ENCODE data around the gene B3GNT9.

The B3GNT9 gene

GRCh38 chr16:67184995-67185650 lies 34.3 kb upstream of the B3GNT9 start:
- no peak for DNase-seq

DNA sequence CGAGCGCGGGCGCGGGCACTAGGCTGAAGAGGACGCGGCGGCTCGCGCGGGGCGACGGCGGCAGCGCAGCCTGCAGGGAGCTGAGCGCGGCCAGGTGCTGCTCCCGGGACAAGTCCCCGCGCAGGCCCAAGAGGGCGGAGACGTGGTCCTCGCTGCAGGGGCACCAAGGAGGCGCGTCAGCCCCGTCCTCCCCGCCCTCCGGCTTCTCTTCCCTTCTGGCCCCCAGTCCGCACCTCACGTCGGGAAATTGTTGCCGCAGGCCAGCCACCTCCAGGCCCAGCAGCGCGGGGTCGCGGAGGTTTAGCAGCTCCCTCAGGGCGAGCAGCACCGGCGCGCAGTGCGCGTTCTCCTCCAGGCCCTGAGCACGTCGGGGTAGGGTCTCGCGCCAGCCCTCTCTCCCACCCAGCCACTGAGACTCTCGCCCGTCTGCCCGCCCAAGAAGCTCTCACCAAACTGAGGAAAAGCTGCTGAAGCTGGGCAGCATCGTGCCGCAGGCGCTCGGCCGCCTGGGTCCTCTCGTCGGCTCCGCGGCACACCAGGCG lies 33.7 kb upstream of the B3GNT9 start:
- DNase-seq = no peak

DNA sequence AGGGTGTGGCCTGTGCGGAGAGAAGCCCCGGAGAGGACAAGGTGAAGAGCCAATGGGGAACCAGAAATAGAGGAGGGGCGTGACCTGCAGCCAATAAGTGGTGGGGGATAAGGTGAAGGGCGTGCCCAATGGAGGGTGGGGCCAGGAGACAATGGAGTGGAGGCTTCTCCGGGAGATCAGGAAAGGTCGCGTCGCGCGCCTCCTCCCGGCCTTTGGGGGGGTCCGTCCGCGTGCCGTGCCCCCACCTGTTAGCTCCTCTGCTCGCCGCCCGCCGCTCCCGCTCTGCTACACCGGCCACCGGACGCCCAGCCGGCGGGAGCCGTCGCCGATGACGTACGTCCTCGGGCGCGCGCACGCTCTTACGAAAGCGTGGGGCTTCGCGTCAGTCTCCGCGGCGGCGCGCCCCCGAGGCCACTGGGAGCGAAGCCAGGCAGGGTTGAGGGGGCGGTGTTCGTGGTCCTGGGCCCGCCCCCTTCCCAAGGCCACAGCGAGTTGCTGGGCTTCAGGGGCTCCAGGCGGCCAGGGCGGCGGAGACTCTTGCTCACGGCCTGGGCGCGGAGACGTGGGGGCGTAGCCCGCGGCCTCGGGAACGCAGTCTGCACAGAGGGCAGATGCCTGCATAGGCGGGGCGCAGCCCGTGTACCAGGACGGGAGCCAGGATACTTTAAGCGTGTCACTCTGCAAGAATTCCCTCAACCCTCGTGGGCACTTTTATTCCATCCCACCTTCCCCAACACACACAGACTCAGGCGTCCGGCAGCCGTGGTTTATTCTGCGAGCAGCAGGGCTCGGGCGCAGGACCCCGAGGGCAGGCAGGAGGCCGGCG lies 33.0 kb upstream of the B3GNT9 start, which contains the start of gene MATCAP1:
Gene MATCAP1, minus strand, starts transcription at position 337 of the 826 bp plus-strand sequence. CDS start 3,353 bp downstream, outside the sequence.
- peak; percentile 47 for DNase-seq

GRCh38 chr16:67183284-67183626 lies 32.5 kb upstream of the B3GNT9 start:
- no peak for DNase-seq

GRCh38 chr16:67182288-67182687 lies 31.5 kb upstream of the B3GNT9 start:
- DNase-seq = no peak

DNA sequence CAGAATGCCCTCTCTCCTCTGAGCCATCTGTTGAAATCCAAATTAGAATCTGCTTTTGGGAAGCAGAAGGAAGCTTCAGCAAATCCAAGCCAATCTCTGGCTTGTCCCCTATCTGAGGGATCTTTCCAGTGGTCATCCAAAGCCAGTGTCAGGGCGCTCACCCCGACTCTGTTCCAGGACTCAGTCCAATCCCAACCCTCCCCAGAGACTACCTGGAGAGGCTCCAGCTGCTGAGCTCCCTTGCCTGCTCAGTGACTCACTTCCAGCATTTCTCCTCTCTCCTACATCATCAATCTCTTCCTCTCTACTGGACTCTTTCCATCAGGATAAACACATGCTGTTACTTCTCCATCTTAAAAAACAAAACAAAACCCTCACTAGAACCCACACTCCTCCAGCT lies 30.5 kb upstream of the B3GNT9 start:
- no peak for DNase-seq

DNA sequence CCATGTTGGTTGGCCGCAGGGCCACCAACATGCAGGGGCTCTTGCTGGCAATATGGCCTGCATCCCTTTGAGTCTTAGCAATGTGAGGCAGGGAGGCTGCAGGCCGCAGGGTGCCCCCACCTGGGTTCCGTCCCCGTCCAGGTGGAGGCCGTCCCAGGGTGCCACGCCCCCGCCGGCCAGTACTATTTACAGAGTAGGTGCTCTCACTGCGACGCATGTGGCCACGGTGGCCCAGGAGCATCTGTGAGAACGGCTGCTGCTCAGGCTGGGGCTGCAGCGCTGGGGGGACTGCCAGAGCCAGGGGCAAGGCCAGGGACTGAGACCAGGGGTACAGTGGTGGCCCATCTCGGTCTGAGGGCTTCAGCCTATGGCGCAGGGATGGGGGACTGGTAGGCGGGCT lies 29.4 kb upstream of the B3GNT9 start:
- DNase-seq = no peak

DNA sequence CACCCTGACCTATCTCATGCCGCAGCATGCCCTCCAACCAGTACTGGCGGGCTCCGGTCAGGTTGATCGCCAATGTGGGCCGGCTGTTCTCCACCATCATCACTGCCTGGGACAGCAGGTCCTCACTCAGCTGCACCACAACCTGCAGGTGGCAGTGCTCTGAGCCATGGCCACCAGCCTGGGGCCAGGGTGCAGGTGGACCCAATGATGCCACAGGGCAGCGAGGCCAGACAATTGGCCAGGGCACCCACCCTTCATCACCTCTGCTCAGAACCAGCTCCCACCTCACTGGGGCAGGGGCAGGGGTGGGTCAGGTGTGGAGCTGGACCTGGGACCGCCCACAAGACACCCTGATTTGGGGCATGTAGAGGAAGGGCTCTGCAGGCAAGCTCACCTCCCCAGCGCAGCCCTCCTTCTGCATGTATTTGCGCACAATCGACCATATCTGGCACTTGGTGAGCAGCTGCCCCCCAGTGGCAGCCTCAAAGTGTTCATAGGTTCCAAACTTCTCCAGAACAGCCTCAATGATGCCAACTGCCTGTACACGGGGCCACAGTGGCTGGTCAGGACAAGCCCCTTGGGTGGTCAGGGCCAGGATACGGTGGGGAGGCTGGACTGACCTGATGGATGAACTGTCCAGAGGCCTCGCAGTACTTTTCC lies 28.8 kb upstream of the B3GNT9 start:
- DNase-seq = no peak

GRCh38 chr16:67177743-67178699 lies 27.2 kb upstream of the B3GNT9 start:
- DNase-seq = no peak

GRCh38 chr16:67176662-67177061 lies 25.9 kb upstream of the B3GNT9 start:
- DNase-seq = no peak

GRCh38 chr16:67174706-67175231 lies 24.0 kb upstream of the B3GNT9 start:
- no peak for DNase-seq

DNA sequence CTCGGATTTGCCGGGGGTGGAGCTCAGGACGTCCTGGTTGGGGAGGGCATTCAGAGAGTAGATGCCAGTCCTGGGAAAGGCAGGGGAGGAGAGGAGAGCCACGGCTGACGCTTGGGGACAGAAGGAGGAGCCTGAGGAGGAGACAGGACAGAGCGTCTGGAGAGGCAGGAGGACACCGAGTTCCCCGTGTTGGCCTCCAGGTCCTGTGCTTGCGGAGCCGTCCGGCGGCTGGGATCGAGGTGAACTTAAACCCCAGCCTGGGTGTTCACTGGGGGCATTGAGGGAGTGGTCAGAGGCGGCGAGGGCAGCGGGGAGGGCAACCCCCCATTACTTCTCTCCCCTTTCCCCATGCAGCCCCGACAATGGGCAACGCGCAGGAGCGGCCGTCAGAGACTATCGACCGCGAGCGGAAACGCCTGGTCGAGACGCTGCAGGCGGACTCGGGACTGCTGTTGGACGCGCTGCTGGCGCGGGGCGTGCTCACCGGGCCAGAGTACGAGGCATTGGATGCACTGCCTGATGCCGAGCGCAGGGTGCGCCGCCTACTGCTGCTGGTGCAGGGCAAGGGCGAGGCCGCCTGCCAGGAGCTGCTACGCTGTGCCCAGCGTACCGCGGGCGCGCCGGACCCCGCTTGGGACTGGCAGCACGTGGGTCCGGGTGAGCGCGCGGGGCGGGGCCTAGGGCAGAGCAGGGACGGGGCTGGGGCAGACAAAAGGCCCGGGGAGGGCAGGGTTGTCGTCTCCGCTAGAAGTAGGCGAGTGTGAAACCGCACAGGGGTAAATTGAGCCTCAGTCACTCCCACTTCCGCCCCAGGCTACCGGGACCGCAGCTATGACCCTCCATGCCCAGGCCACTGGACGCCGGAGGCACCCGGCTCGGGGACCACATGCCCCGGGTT lies 23.3 kb upstream of the B3GNT9 start:
- DNase-seq = peak; percentile 38

- no peak for DNase-seq
Measured at GRCh38 chr16:67173323-67173722, 22.5 kb upstream of the B3GNT9 start.

- no peak for DNase-seq
Measured at GRCh38 chr16:67170949-67171649, 20.3 kb upstream of the B3GNT9 start.

DNA sequence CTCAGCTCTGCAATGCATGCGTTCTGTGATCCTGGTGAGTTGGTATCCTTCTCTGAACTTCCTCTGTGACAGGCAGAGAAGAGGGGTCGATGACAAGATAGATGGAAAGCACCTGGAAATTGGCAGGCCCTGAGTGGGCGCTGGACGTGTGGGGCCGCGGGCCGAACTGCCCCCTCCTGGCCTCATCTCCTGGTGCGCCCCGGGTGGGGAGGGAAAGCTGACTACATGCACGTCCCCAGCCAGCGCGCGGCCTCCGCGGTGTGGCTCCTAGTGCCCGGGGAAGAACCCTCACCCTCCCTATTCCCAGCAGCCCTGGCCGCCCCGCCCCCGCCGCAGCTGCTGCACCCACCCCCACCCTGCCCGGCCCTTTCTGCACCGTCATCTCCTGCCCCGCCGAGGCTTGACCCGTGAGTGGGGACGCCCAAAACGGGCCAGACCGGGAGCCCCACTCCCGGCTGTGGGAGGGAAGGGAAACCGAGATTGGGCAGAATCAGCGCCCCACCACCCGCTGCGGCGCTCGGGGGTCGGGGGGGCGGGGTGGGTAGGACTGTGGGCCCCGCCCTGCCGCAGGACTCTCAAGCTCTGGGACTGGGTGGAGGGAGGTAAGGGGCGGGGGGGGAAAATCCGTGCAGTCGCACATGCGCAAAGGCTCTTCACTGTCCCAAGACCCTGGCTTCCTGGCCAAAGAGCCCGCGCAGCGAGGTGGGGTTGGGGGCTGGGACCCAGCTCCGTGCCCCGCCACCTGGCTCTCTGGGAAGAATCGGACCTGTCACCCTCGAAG lies 19.6 kb upstream of the B3GNT9 start, which contains the start of gene NOL3:
Gene NOL3, plus strand, starts transcription at position 371 of the 781 bp plus-strand sequence.
- no peak for DNase-seq

DNA sequence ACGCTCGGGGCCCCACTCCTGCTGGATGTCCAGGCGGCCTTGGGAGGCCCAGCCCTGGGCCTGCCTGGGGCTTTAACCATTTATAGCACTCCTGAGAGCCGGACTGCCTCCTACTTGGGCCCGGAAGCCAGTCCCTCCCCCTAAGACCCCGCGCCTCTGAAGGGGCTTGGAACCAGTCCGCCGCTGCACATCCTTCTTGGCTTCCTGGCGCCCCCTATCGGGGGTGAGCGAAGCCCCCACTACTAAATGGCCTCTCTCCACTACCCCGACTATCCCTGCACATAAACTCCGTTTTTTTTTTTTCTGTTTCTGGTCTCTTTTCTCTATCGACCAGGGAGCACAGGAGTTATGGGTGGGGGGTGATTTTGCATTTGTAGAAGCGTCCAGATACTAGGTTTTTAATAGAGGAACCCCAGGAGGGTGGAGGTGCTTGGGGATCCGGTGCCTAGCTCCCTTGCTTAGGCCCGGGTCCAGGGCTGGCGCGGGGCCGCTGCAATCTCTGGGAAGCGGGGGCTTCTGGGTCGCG lies 18.9 kb upstream of the B3GNT9 start:
- DNase-seq = no peak

DNA sequence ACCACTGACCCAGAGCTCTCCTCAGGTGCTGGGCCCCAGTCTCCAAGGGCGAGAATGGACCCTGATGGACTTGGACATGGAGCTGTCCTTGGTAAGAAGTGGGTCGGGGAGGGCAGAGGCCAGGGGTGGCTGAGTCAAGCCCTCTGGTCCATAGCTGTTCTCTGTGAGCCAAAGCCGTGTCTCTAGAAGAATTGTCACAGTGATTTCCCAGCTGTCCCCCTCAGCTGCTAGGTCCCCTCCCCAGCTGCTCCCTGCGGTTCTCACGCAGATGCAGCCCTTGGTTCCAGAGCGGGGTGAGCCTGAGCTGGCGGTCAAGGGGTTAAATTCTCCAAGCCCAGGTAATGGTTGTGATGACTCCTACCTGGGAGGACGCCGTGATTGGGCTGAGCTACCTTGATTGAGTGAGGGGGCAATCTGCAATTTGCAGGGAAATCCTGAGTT lies 18.2 kb upstream of the B3GNT9 start:
- DNase-seq = no peak

DNA sequence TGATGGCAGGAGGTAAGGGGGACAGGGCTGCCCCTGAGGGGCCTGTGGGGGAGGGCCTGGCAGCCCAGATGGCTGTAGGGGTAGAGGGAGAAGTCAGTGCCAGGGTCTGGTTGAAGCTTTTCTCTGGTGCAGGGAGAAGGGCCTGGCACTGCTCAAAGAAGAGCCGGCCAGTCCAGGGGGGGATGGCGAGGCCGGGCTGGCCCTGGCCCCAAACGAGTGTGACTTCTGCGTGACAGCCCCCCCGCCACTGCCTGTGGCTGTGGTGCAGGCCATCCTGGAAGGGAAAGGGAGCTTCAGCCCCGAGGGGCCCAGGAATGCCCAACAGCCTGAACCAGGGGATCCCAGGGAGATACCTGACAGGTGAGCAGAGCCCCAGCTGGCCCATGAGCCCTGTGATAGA lies 16.8 kb upstream of the B3GNT9 start:
- no peak for DNase-seq

DNA sequence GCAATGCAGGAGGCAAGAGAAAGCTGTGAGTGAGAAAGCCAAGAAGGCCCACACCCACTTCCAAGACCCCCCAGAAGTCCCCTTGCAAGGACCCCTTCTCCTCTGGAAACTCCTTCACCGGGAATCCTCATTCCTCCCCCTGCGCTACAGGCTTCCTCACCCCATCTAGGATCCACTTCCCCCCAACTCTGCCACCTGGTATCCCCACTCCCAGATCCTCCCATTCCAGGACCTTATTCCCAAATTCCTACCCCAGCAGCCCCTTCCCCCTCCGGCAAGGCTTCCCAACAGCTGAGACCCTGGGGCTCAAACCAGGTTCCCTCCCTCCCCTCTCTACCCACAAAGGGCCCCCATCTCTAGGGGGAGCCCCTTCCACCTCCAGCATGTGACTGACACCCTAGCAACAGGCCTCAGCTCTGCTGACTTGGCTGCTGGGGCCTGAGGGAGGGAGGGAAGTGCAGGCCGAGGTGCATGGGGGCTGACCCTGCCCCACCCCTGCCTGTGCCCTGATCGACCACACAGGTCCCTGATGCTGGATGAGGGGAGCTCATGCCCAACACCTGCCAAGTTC lies 15.9 kb upstream of the B3GNT9 start:
- DNase-seq = no peak

Data from cortex of kidney (tissue), 1 donor.